Activated T-helper 9 cell treated with anti-CD3 and anti-CD28 coated beads, Interleukin-2, amount 50 U/mL, for 16 hours (primary cell): Measurements from ENCODE around the gene DDIAS.
A peak's percentile ranks its signal among the peaks of the same experiment; 100 is the strongest.
"Not testable (repeated sequence)": the region's sequence is repeated elsewhere in the genome, so short reads cannot be mapped to it uniquely, and the experiment has no call there.

ENCODE experiments used
- DNase-seq: peaks from one replicate; pipeline ENCODE4 v3.0.0-alpha.2; 2020; ENCODE audit warnings: low read depth

Gene DDIAS

GRCh38 chr11:82922396-82923173 lies 21.0 kb downstream of the DDIAS start:
- not testable (repeated sequence) for DNase-seq

GRCh38 chr11:82924522-82925224 lies 23.1 kb downstream of the DDIAS start:
- no peak for DNase-seq

- DNase-seq: no peak
Measured at GRCh38 chr11:82927264-82927880, 25.8 kb downstream of the DDIAS start.

GRCh38 chr11:82929121-82929520 lies 27.6 kb downstream of the DDIAS start:
- no peak for DNase-seq

GRCh38 chr11:82930229-82930628 lies 28.7 kb downstream of the DDIAS start:
- DNase-seq: no peak

- DNase-seq: no peak
Measured at GRCh38 chr11:82930734-82931133, 29.2 kb downstream of the DDIAS start.

GRCh38 chr11:82932564-82932963 lies 31.0 kb downstream of the DDIAS start:
- no peak for DNase-seq

- no peak for DNase-seq
Measured at GRCh38 chr11:82936261-82936660, 34.7 kb downstream of the DDIAS start.

GRCh38 chr11:82937554-82937953 lies 36.0 kb downstream of the DDIAS start:
- no peak for DNase-seq

- no peak for DNase-seq
Measured at GRCh38 chr11:82939456-82939855, 37.9 kb downstream of the DDIAS start.

- DNase-seq: no peak
Measured at GRCh38 chr11:82942376-82942775, 40.8 kb downstream of the DDIAS start.

GRCh38 chr11:82943430-82943829 lies 41.9 kb downstream of the DDIAS start:
- DNase-seq: not testable (repeated sequence)

- no peak for DNase-seq
Measured at GRCh38 chr11:82944198-82944597, 42.7 kb downstream of the DDIAS start.

GRCh38 chr11:82945041-82945440 lies 43.5 kb downstream of the DDIAS start:
- not testable (repeated sequence) for DNase-seq

GRCh38 chr11:82945682-82946081 lies 44.1 kb downstream of the DDIAS start:
- DNase-seq: no peak

GRCh38 chr11:82949352-82949751 lies 47.8 kb downstream of the DDIAS start:
- no peak for DNase-seq

GRCh38 chr11:82950502-82950901 lies 49.0 kb downstream of the DDIAS start:
- not testable (repeated sequence) for DNase-seq

- peak; percentile 29 for DNase-seq
Measured at GRCh38 chr11:82955736-82956453, 54.4 kb downstream of the DDIAS start.

- no peak for DNase-seq
Measured at GRCh38 chr11:82959987-82960778, 58.6 kb downstream of the DDIAS start.

- DNase-seq: no peak
Measured at GRCh38 chr11:82960779-82961143, 59.2 kb downstream of the DDIAS start.

GRCh38 chr11:82962021-82962420 lies 60.5 kb downstream of the DDIAS start:
- not testable (repeated sequence) for DNase-seq

- no peak for DNase-seq
Measured at GRCh38 chr11:82967381-82967780, 65.8 kb downstream of the DDIAS start.
